Measurements from ENCODE around the gene RET.
"Not testable (repeated sequence)": the region's sequence is repeated elsewhere in the genome, so short reads cannot be mapped to it uniquely, and the experiment has no call there.

The RET gene

GRCh38 chr10:43079856-43080255 lies 3.0 kb downstream of the RET start:
- DNase-seq: no peak

GRCh38 chr10:43082087-43082486 lies 5.2 kb downstream of the RET start:
- DNase-seq: no peak

- DNase-seq: no peak
These were observed 5.9 kb downstream of the RET start for GRCh38 chr10:43082746-43083145.

- DNase-seq: no peak
These were observed 6.9 kb downstream of the RET start for GRCh38 chr10:43083764-43084163.

GRCh38 chr10:43084812-43085211 lies 7.9 kb downstream of the RET start:
- DNase-seq: no peak

GRCh38 chr10:43086321-43086942 lies 9.6 kb downstream of the RET start:
- DNase-seq: no peak

- no peak for DNase-seq
These were observed 12.7 kb downstream of the RET start for GRCh38 chr10:43089519-43089918.

GRCh38 chr10:43090188-43090587 lies 13.3 kb downstream of the RET start:
- DNase-seq: no peak

- DNase-seq: no peak
These were observed 13.8 kb downstream of the RET start for GRCh38 chr10:43090664-43091063.

GRCh38 chr10:43091846-43092245 lies 15.0 kb downstream of the RET start:
- DNase-seq: no peak

- no peak for DNase-seq
These were observed 16.7 kb downstream of the RET start for GRCh38 chr10:43093423-43094076.

GRCh38 chr10:43094085-43094484 lies 17.2 kb downstream of the RET start:
- DNase-seq: no peak

GRCh38 chr10:43099339-43099738 lies 22.5 kb downstream of the RET start:
- not testable (repeated sequence) for DNase-seq

- no peak for DNase-seq
These were observed 23.1 kb downstream of the RET start for GRCh38 chr10:43099928-43100327.

GRCh38 chr10:43100366-43100765 lies 23.5 kb downstream of the RET start:
- DNase-seq: no peak

- no peak for DNase-seq
These were observed 25.4 kb downstream of the RET start for GRCh38 chr10:43102063-43102828.

GRCh38 chr10:43105102-43105955 lies 28.5 kb downstream of the RET start:
- DNase-seq: peak; percentile 75

GRCh38 chr10:43105956-43106229 lies 29.0 kb downstream of the RET start:
- no peak for DNase-seq

- no peak for DNase-seq
These were observed 29.6 kb downstream of the RET start for GRCh38 chr10:43106256-43107091.

- no peak for DNase-seq
These were observed 32.1 kb downstream of the RET start for GRCh38 chr10:43108951-43109350.

GRCh38 chr10:43109671-43110249 lies 32.9 kb downstream of the RET start:
- no peak for DNase-seq

Data from fibroblast of upper back skin (primary cell).